Fibroblast of lung (primary cell): Measurements from ENCODE around the gene MBNL2. TPM values are rescaled to one million over a fixed set of nuclear protein-coding genes. Genes with fewer than 3 reads are reported as not detected.
A peak's percentile ranks its signal among the peaks of the same experiment; 100 is the strongest.

Source experiments
- DNase-seq, 2 donors: peaks; one replicate each; pipeline versions ENCODE4 v3.0.0 to v3.0.0-alpha.2; 2010; ENCODE audit warnings: low read depth in 2 of 2
- H2AFZ ChIP-seq: 2 replicates; pipeline ENCODE4 v1.5.1; 2012; ENCODE audit warnings: low read length, control low read depth, inconsistent platforms
- H3K27ac ChIP-seq: 2 replicates; pipeline ENCODE4 v1.5.1; 2011; ENCODE audit warnings: low read length, control low read depth; ENCODE audit not compliant: insufficient read depth
- H3K27me3 ChIP-seq: 2 replicates; pipeline ENCODE4 v1.5.1; 2011; ENCODE audit warnings: mild to moderate bottlenecking, low read length; ENCODE audit not compliant: control insufficient read depth, insufficient read depth
- H3K36me3 ChIP-seq: 2 replicates; pipeline ENCODE4 v1.5.1; 2011; ENCODE audit warnings: low read length; ENCODE audit not compliant: control insufficient read depth, insufficient read depth
- H3K4me1 ChIP-seq: 2 replicates; pipeline ENCODE4 v1.5.1; 2011; ENCODE audit warnings: low read length; ENCODE audit not compliant: control insufficient read depth, insufficient read depth; ENCODE audit errors: extremely low read depth
- H3K4me2 ChIP-seq: 2 replicates; pipeline ENCODE4 v1.5.1; 2011; ENCODE audit warnings: low read length, control low read depth; ENCODE audit not compliant: insufficient read depth; ENCODE audit errors: extremely low read depth
- H3K4me3 ChIP-seq, 4 experiments: fragments of 200-600 bp in 1 of 4; sonication (generic) in 1 of 4; replicated peaks in 1 of 4; 2 replicates each; pipeline ENCODE4 v1.5.1; 2011 to 2016; ENCODE audit warnings: low read length in 4 of 4, low read depth in 3 of 4, mild to moderate bottlenecking in 3 of 4, control low read depth in 2 of 4, inconsistent platforms in 1 of 4, mixed read lengths in 1 of 4; ENCODE audit not compliant: insufficient read depth in 1 of 4; ENCODE audit errors: control extremely low read depth in 1 of 4
- H3K79me2 ChIP-seq: 2 replicates; pipeline ENCODE4 v1.5.1; 2012; ENCODE audit warnings: mild to moderate bottlenecking, low read length, inconsistent platforms; ENCODE audit not compliant: control insufficient read depth, insufficient read depth
- H3K9ac ChIP-seq: 2 replicates; pipeline ENCODE4 v1.5.1; 2011; ENCODE audit warnings: mild to moderate bottlenecking, low read length, control low read depth; ENCODE audit not compliant: insufficient read depth
- H3K9me3 ChIP-seq: 2 replicates; pipeline ENCODE4 v1.5.1; 2012; ENCODE audit warnings: low read depth, low read length; ENCODE audit not compliant: control insufficient read depth, insufficient read depth
- H4K20me1 ChIP-seq: 2 replicates; pipeline ENCODE4 v1.5.1; 2011; ENCODE audit warnings: low read length; ENCODE audit not compliant: control insufficient read depth, insufficient read depth; ENCODE audit errors: extremely low read depth
- CTCF ChIP-seq, 2 donors: IDR thresholded peaks in 1 of 2; conservative IDR thresholded peaks in 1 of 2; 1 replicate in 1 of 2; 2 replicates in 1 of 2; pipeline ENCODE4 v1.5.1; 2011 to 2012; ENCODE audit warnings: low read length in 2 of 2, control low read depth in 1 of 2, inconsistent platforms in 1 of 2, low read depth in 1 of 2, mild to moderate bottlenecking in 1 of 2
- EZH2 ChIP-seq: IDR thresholded peaks from 2 replicates; pipeline ENCODE4 v1.5.1; 2012; ENCODE audit warnings: low read length, control low read depth, mild to moderate bottlenecking; ENCODE audit errors: missing control alignments
- polyA plus RNA-seq, 2 donors: library from polyadenylated mRNA; depleted of rRNA in 1 of 2; stranded (reverse) in 1 of 2; unstranded in 1 of 2; fragments of >200 nt; gene quantifications; 2 replicates each; pipeline ENCODE4 v1.2.1, GENCODE V29; 2011 to 2012; ENCODE audit warnings: missing spikeins in 1 of 2
- total RNA-seq: library from RNA; depleted of rRNA; stranded (reverse); fragments of >200 nt; gene quantifications from 2 replicates; pipeline ENCODE4 v1.2.1, GENCODE V29; 2014

MBNL2 gene
- total and polyA plus RNA-seq, 2 donors (not counting 1 experiment from before 2014, with no cell fraction given) = 48.9 to 61.1 TPM

GRCh38 chr13:97211300-97211699, 10.8 kb upstream of the MBNL2 start:
- no peaks in the 10 kb centered on the region for H3K27me3 ChIP-seq
- H3K4me1 ChIP-seq = no peaks in the 10 kb centered on the region
- no peak overlapping the region for H3K4me3 ChIP-seq
- no peaks in the 10 kb centered on the region for H3K9me3 ChIP-seq
- no peaks in the 10 kb centered on the region for H3K36me3 ChIP-seq
- H2AFZ ChIP-seq = no peak overlapping the region
- peak in 1 of 2 donors; percentile 67 for DNase-seq
- no peak overlapping the region for H3K27ac ChIP-seq
- H4K20me1 ChIP-seq = no peaks in the 10 kb centered on the region
- no peak overlapping the region for H3K9ac ChIP-seq
- TF ChIP-seq EZH2 = no peak
- no peak for TF ChIP-seq CTCF (conservative IDR thresholded peaks at IDR 0.05 in 1 of 2, IDR thresholded peaks at IDR 0.05 in 1 of 2; ENCODE audit: low read depth in 1 of 2, low read length in 2 of 2)
- H3K79me2 ChIP-seq = no peaks in the 10 kb centered on the region
- H3K4me2 ChIP-seq = no peak overlapping the region

- Histone ChIP-seq H3K27me3 (no peaks in the 10 kb centered on the region), H3K36me3 (no peaks in the 10 kb centered on the region), H3K9ac (no peak overlapping the region), H3K4me3 (no peak overlapping the region), H3K4me2 (no peak overlapping the region), H3K4me1 (no peaks in the 10 kb centered on the region), H3K79me2 (no peaks in the 10 kb centered on the region), H2AFZ (no peak overlapping the region), H3K27ac (no peak overlapping the region), H3K9me3 (no peaks in the 10 kb centered on the region), H4K20me1 (no peaks in the 10 kb centered on the region)
- no peak for DNase-seq
- TF ChIP-seq EZH2 (no peak), CTCF (conservative IDR thresholded peaks at IDR 0.05 in 1 of 2, IDR thresholded peaks at IDR 0.05 in 1 of 2; ENCODE audit: low read depth in 1 of 2, low read length in 2 of 2) (no peak)
Measured at GRCh38 chr13:97212004-97212403, 10.1 kb upstream of the MBNL2 start.

GRCh38 chr13:97212601-97213040, 9.5 kb upstream of the MBNL2 start:
- TF ChIP-seq EZH2 (no peak), CTCF (conservative IDR thresholded peaks at IDR 0.05 in 1 of 2, IDR thresholded peaks at IDR 0.05 in 1 of 2; ENCODE audit: low read depth in 1 of 2, low read length in 2 of 2) (peak; percentile 77 to 83)
- Histone ChIP-seq H2AFZ (no peak overlapping the region), H3K27me3 (no peaks in the 10 kb centered on the region), H3K27ac (no peak overlapping the region), H3K4me1 (no peaks in the 10 kb centered on the region), H3K9ac (no peak overlapping the region), H3K36me3 (no peaks in the 10 kb centered on the region), H3K79me2 (no peaks in the 10 kb centered on the region), H3K4me3 (no peak overlapping the region), H3K9me3 (no peaks in the 10 kb centered on the region), H3K4me2 (no peak overlapping the region), H4K20me1 (no peaks in the 10 kb centered on the region)
- DNase-seq = peak in 1 of 2 donors; percentile 64
